Measurements from ENCODE around the gene ENTPD8. TPM values are rescaled to one million over a fixed set of nuclear protein-coding genes. Genes with fewer than 3 reads are reported as not detected.
"Not testable (repeated sequence)": the region's sequence is repeated elsewhere in the genome, so short reads cannot be mapped to it uniquely, and the experiment has no call there.

ENTPD8 gene
- total RNA-seq, 1 donor from 2014 or later = not detected

DNA sequence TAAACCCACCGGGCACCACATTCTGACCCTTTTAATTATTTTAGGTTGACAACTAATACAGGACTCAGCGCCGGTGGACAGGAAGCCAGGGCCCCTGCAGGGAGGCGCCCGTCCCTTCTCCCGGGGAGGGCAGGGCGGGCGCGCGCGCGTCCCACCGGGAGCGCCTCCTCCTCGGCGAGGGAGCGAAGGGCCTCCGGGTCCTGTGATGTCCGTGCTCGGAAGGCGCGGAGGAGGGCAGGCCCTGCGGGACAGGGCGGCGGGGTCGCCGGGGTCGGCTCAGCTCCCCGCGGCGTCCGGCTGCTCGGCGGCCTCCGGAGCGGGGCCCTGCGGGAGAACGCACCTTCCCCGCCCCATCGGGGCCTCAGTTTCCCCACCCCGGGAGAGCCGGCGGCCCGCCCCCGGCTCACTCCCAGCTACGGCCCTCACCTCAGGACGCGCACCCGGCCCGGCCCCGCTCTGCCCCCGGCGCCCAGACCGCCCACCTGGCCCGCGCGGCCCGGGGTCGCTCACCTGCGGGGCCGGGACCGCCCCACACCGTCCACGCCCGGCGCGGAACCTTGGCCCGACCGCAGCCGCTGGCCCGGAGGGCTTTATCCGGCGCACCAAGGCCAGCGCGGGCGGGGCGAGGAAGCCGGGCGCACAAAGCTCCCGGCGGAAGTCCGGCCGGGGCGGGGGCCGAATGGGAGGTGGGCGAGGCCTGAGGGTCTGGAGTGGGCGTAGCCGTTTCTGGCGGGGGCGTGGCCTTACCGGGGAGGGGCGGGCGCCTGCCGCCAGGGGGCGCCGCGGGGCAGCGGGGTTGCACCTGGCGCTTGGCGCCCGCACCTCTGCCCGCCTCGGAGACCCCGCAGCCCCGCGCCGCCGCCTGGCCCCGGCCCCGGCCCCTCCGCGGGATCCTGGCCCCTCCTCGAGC is 18.3 kb downstream of the ENTPD8 start, which contains the start of the genes EXD3 and NOXA1:
EXD3 (minus strand) TSS at position 559 of the 910 bp plus-strand sequence. CDS start 27,805 bp downstream, outside the sequence.
NOXA1 (plus strand) TSS at position 790 of the 910 bp plus-strand sequence. CDS start 137 bp downstream, outside the sequence.
- ATAC-seq (peak; percentile 95), DNase-seq (peak; percentile 97)
- intact Hi-C loops (cut with micrococcal nuclease) = no loop called here

DNA sequence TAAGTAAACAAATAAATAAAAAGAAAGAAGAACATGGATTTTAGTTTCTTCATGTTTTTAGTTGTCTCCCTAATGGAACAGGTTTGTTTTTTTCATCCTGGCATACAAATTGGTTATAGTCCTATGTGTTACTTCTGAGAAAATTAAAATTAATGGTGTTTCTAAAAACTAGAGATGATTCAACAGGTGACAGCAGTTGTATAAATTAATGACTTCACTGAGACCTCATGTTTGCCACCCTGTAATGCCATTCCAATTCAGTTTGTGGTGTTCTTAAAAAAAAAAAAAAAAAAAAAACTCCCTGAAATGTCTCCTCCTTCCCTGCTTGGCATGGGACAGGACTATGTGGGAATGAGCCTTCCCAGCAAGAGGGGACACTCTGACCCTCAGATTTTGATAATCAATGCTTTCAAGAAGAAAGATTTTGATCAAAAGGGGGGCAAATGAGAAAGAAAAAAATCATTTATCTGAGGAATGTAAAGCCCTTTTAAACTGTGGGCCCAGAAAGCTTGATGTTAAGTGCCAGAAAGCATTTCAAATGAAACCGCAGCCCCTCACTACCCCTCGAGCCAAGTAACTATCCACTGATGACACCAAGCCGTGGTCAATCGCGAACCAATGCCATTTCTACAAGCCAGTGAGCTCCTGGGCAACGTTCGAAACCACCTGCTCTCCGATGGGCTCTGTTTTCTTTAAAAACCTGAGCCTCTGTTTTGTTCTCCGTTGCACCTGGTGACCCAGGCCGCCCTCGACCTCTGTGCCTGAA is 19.1 kb downstream of the ENTPD8 start:
- ATAC-seq (no peak), DNase-seq (no peak)
- intact Hi-C loops (cut with micrococcal nuclease) = no loop called here

GRCh38 chr9:137417161-137418021 is 23.8 kb downstream of the ENTPD8 start:
- DNase-seq (peak; percentile 47), ATAC-seq (peak; percentile 47)
- intact Hi-C loops (cut with micrococcal nuclease) = no loop called here

- DNase-seq (peak; percentile 31), ATAC-seq (peak; percentile 17)
- intact Hi-C loops (cut with micrococcal nuclease) = no loop called here
These were observed 24.5 kb downstream of the ENTPD8 start for GRCh38 chr9:137416563-137417151.

DNA sequence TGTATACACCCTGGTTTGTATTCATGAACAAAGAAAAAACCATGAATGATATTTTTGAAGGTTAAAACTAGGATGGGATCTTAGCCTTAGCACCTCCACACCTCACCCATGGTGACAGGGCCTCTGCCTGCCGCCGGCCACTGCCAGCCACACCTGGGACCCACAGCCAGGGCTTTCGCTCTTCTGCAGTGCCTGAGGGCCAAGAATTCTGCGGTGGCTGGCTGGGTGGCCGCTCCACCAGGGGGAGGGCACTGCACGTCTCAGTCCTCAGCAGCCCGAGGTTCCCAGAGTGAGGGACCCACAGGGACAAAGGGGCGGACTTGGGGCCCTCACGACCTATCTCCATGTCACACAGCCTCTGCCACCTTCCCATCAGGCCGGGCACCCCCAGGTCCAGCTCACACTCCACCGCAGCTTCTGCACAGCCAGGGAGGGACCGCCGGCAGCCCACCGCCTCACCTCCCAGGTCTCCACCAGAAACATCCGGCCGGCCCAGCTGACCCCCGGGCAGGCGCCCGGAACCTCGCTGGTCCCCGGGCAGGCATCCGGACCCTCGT is 25.1 kb downstream of the ENTPD8 start:
- intact Hi-C loops (cut with micrococcal nuclease) = no loop called here

GRCh38 chr9:137415451-137415850 is 25.7 kb downstream of the ENTPD8 start:
- intact Hi-C loops (cut with micrococcal nuclease) = no loop called here
- DNase-seq (peak; percentile 11), ATAC-seq (no peak)

More for the DNA sequence above, 25.1 kb downstream of the ENTPD8 start:
- no peak for ATAC-seq
- peak; percentile 22 for DNase-seq

- ATAC-seq (no peak), DNase-seq (peak; percentile 12)
- intact Hi-C loops (cut with micrococcal nuclease) = no loop called here
These were observed 28.7 kb downstream of the ENTPD8 start for GRCh38 chr9:137412431-137412830.

- DNase-seq (peak; percentile 77), ATAC-seq (peak; percentile 21)
- intact Hi-C loops (cut with micrococcal nuclease) = no loop called here
These were observed 29.3 kb downstream of the ENTPD8 start for GRCh38 chr9:137411645-137412380.

DNA sequence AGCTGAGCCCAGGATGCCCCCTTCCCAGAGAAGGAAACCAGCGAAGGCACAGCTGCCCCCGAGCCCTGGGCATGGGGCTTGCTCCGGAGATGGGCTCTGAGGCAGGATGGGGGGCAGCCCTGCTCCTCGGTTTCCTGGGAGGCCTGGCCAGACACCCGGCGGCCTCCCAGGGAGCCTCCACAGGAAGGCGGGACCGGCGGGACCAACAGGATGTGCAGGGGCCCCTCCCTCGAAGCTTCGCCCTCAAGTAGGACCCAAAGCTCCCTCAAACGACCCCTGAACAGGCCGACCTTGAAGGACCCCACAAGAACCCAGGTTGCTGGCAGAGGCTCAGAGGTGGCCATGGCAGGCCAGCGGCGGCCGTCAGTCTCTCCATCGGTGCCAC is 29.9 kb downstream of the ENTPD8 start:
- ATAC-seq (no peak), DNase-seq (peak; percentile 43)
- intact Hi-C loops (cut with micrococcal nuclease) = no loop called here

GRCh38 chr9:137410891-137411249 is 30.3 kb downstream of the ENTPD8 start:
- intact Hi-C loops (cut with micrococcal nuclease) = no loop called here
- ATAC-seq (no peak), DNase-seq (peak; percentile 28)

- ATAC-seq; intact Hi-C loops (cut with micrococcal nuclease): not testable (repeated sequence)
- peak; percentile 8 for DNase-seq
These were observed 30.8 kb downstream of the ENTPD8 start for GRCh38 chr9:137410236-137410890.

DNA sequence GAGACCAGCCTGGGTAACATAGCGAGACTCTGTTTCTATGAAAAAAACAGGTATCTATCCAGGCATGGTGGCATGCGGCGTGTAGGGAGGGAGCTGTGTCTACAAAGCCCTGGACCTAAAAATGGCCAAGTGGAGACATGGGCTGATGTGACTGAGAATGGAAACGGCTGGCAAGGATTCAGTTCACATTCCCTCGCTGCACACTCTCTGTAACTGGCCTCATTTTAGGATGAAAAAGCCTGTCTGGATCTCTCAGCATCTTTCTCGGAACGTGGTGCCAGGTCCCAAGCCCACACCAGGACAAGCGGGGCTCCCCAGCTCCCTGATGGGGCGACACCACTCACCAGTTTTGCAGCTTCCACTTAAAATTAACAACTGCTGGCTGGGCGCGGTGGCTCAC is 31.6 kb downstream of the ENTPD8 start:
- no peak for ATAC-seq
- peak; percentile 19 for DNase-seq
- intact Hi-C loops (cut with micrococcal nuclease) = loop anchor here (10.0 kb wide), 1 partner anchor 85 kb away; no protein-coding TSS in a partner anchor

DNA sequence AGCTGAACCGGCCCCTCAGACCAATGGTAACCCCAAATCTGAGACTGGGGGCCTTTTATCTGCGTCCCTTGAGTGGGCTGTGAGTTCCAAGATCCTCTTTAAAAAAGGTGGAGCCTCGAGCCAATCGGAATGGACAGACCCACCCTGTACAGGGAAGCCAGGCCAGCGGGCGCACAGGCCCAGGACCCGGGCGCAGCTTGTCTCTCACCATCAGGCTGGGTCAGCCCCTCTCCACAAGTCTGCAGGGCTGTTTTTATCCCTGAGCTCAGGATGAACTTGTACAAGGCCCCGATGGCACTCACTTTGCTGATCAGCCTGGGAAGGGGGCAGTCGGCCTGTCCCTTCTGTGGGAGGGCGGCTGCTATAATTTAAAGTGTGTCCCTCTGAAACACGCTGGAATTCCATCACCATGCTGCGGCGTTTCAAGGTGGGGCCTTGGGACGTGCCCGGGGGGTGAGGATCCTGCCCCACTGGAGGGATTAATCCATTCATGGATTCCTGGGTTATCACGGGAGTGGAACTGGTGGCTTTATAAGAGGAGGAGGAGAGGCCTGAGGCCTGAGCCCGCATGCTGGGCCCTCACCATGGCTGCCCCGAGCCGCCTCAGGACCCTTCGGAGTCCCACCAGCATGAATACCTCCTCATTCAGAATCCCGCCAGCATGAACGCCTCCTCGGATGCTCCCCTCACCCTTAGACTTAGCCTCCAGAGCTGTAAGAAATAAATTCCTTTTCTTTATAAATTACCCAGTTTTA is 32.3 kb downstream of the ENTPD8 start:
- DNase-seq (peak; percentile 21), ATAC-seq (no peak)
- intact Hi-C loops (cut with micrococcal nuclease) = loop anchor here (10.0 kb wide), 1 partner anchor 84 kb away; no protein-coding TSS in a partner anchor

DNA sequence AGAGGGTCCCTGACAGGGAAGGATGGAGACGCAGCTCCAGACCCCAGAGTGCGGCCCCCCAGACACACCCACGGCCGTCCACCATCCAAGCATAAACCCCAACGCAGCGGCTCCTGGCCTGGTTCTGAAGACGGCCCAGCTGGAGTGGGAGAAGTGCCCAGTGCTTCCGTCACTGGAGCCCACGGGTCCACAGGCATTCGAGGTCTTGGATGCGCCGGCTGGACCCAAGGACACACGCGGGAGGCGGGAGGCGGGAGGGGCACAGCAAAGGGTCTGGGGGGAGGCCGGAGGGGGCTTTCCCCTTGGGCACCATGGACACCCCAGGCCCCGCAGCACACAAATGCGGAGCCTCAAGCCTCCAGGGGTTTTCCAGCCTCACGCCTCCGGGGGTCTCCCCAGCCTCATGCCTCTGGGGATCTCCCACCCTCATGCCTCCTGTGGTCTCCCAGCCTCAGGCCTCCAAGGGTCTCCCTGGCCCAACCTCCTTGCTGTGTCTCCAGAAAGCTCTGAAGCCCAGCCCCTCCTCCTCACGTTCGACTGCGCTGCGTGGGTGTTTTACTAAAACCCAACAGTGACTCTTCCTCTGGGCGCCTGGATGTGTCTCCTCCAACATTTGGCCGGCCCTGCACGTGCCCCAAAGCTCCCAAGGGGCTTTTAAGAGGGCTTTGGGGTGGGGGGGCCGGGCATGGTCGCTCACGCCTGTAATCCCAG is 33.4 kb downstream of the ENTPD8 start:
- ATAC-seq (peak; percentile 50), DNase-seq (peak; percentile 79)
- intact Hi-C loops (cut with micrococcal nuclease) = loop anchor here (10.0 kb wide), 1 partner anchor 83 kb away; no protein-coding TSS in a partner anchor

GRCh38 chr9:137406876-137407589 is 34.1 kb downstream of the ENTPD8 start:
- peak; percentile 85 for DNase-seq
- intact Hi-C loops (cut with micrococcal nuclease) = loop anchor here (10.0 kb wide), 1 partner anchor 82 kb away; no protein-coding TSS in a partner anchor
- ATAC-seq = peak; percentile 91

All from left ventricle myocardium superior (tissue), 1 donor.